Activated CD4-positive, alpha-beta T cell treated with anti-CD3 and anti-CD28 coated beads for 36 hours (primary cell): ENCODE measurements around the gene RAPGEF6. TPM values are rescaled to one million over a fixed set of nuclear protein-coding genes. Genes with fewer than 3 reads are reported as not detected.
"Not testable (repeated sequence)": the region's sequence is repeated elsewhere in the genome, so short reads cannot be mapped to it uniquely, and the experiment has no call there.

Source experiments
- ATAC-seq: fragments of 200-7000 bp; cut with Tn5 transposase; one replicate; pipeline ENCODE4 v1.10.0; 2021; ENCODE audit warnings: mild to moderate bottlenecking, moderate library complexity
- CTCF ChIA-PET: fragments of 350-600 bp; sonication (Branson Sonifier 250); formaldehyde crosslinking; loops from one replicate; lab custom pipeline; 2021; ENCODE audit warnings: antibody characterized with exemption; lab: Charles Lee
- POLR2A ChIA-PET: fragments of 350-600 bp; sonication (Branson Sonifier 250); formaldehyde crosslinking; loops from one replicate; lab custom pipeline; 2021; ENCODE audit warnings: antibody characterized with exemption, inconsistent platforms; lab: Charles Lee
- DNase-seq: peaks from one replicate; pipeline ENCODE4 v3.0.0-alpha.2; 2020
- H3K27ac Mint-ChIP-seq: one replicate; pipeline ENCODE4 v1.8.0; 2021; ENCODE audit warnings: mixed read lengths
- H3K27me3 Mint-ChIP-seq: one replicate; pipeline ENCODE4 v1.8.0; 2021; ENCODE audit warnings: mixed read lengths
- H3K36me3 Mint-ChIP-seq: one replicate; pipeline ENCODE4 v1.8.0; 2021; ENCODE audit warnings: low read depth, mixed read lengths
- H3K4me1 Mint-ChIP-seq: one replicate; pipeline ENCODE4 v1.8.0; 2021; ENCODE audit warnings: mixed read lengths
- H3K4me3 Mint-ChIP-seq: one replicate; pipeline ENCODE4 v1.8.0; 2021; ENCODE audit warnings: mild to moderate bottlenecking, moderate library complexity, mixed read lengths
- H3K9me3 Mint-ChIP-seq: one replicate; pipeline ENCODE4 v1.8.0; 2021; ENCODE audit warnings: low read depth, mixed read lengths
- intact Hi-C, 2 experiments: fragments of 100-400 bp; cut with DNase I in 1 of 2; cut with micrococcal nuclease in 1 of 2; formaldehyde crosslinking; loops; one replicate each; pipeline versions ENCODE4 v1.14.2 to v1.15.1; 2022 to 2024; cut with DNase I, micrococcal nuclease
- total RNA-seq, 2 experiments: library from RNA; stranded (reverse); gene quantifications; one replicate each; pipeline ENCODE4 v1.2.3, GENCODE V29; 2021

Gene RAPGEF6
- total RNA-seq, 2 experiments from 2014 or later = 26.5 to 30.5 TPM

DNA sequence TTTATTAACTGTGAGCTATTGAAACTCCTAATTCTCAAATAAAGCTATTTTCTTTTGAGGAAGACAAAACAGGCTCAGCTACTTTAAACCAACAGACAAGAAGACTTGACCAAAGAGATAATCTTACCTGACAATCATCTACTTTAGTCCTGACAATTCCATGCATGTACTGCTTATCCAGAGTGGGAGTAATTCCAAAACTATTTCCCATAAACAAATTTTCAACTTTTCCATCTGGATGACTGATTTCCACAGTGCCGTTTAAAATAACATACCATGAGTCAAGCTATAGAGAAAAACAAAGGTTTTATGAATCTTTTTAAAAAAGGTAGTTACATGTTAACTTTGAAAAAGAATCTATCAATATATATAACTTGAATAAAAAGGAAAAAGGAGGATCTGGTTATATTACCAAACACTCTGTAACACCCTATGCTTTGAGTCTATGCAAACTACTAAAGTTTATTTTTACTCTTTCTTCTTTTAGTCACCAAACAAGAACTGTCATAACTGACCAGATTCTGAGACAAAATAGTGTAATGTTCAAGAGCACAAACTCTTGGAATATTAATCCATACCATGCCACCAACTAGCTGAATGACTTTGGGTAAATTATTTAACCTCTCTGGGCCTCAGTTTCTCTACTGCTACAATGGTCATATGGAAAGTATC lies 129.7 kb downstream of the RAPGEF6 start:
- DNase-seq = no peak
- Mint-ChIP-seq H3K27ac (peak overlapping the region; percentile 51), H3K4me3 (no peak overlapping the region), H3K4me1 (peaks cover 19% of the 10 kb centered on the region), H3K9me3 (no peaks in the 10 kb centered on the region), H3K27me3 (no peaks in the 10 kb centered on the region), H3K36me3 (peaks cover 39% of the 10 kb centered on the region)
- POLR2A ChIA-PET = no interaction called here
- intact Hi-C loops = no loop called here
- no peak for ATAC-seq
- CTCF ChIA-PET = interaction anchor here (0.6 to 1.3 kb wide), 4 partner anchors 21 to 84 kb away, joined by 3 to 6 read pairs (median 3); no protein-coding TSS in a partner anchor

DNA sequence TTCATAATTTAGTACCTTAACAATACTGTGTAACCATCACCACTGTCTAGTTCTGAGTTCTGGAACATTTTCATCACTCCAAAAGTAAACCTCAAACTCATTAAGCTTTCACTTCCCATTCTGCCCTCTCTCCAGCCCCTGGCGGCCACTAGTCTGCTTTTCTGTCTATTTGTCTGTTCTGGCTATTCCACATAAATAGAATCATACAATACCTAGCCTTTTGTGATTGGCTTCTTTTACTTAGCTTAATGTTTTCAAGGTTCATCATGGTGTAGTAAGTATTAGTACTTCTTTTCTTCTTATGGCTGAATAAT lies 138.7 kb downstream of the RAPGEF6 start:
- H3K9me3 Mint-ChIP-seq = no peaks in the 10 kb centered on the region
- peak; percentile 31 for DNase-seq
- H3K4me3 Mint-ChIP-seq = no peak overlapping the region
- intact Hi-C loops = no loop called here
- CTCF ChIA-PET = no interaction called here
- peaks cover 60% of the 10 kb centered on the region for H3K36me3 Mint-ChIP-seq
- no peak overlapping the region for H3K27ac Mint-ChIP-seq
- POLR2A ChIA-PET = no interaction called here
- no peaks in the 10 kb centered on the region for H3K27me3 Mint-ChIP-seq
- H3K4me1 Mint-ChIP-seq = peaks cover 19% of the 10 kb centered on the region
- ATAC-seq = peak; percentile 82

DNA sequence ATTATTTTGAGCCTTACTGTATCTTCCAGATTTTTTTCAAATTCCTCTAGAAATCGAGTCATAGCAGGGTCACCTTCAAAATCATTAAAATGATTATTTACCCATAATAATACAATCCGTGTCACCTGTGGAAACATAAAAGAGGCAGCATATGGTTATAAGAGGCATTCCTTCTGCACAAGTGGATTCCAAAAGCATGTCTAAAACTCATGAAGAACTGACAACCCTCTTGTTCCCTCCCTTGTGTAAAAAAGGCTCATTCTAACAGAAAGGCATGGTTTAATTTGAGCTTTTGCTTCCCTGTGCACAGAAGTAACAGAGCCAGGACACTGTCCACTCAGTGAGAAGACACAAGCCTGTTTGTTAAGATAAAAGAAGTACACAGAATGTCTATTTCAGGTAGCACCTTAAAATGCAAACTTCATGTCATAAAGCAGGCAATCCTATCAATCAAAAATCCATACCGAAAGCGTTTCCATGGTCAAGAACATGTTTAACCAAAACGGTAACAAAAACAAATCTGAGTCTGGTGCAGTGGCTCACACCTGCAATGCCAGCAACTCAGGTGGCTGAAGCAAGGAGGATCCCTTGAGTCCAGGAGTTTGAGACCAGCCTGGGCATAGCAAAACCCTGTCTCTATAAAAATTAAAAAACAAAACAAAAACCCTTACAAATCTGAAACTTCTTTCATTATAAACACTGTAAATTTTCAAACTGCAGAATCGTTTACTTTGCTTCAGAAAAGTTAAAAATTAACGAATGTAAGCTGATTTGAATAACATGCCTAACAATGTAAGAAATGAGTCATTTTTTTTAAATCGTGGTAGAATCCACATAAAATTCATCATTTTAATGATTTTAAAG lies 139.3 kb downstream of the RAPGEF6 start:
- CTCF ChIA-PET = no interaction called here
- no peak overlapping the region for H3K27ac Mint-ChIP-seq
- peaks cover 63% of the 10 kb centered on the region for H3K36me3 Mint-ChIP-seq
- ATAC-seq (no peak), DNase-seq (no peak)
- H3K4me1 Mint-ChIP-seq = peaks cover 20% of the 10 kb centered on the region
- no peak overlapping the region for H3K4me3 Mint-ChIP-seq
- POLR2A ChIA-PET = no interaction called here
- H3K9me3 Mint-ChIP-seq = no peaks in the 10 kb centered on the region
- intact Hi-C loops = no loop called here
- H3K27me3 Mint-ChIP-seq = no peaks in the 10 kb centered on the region

DNA sequence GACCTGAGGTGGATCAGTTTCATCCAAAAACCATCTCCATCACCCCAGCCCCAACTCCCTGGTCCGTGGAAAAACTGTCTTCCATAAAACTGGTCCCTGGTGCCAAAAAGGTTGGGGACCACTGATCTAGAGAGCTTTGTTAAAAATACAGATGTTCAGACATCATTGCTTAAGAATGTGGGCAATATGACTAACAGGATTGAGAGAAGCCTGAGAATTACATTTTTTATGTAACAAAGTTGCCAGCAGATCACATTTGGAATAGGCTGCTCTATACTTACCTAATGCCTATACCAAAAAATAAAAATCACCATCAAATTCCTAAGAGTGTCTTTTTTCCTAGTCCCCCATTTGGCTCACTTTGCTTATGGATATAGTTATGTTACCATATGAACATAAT lies 143.3 kb downstream of the RAPGEF6 start:
- no peaks in the 10 kb centered on the region for H3K9me3 Mint-ChIP-seq
- H3K27me3 Mint-ChIP-seq = no peaks in the 10 kb centered on the region
- ChIA-PET CTCF (interaction anchor here (0.7 to 1.0 kb wide), 2 partner anchors 39 to 41 kb away, joined by 3 to 4 read pairs; no protein-coding TSS in a partner anchor), POLR2A (no interaction called here)
- intact Hi-C loops = no loop called here
- H3K4me3 Mint-ChIP-seq = no peak overlapping the region
- H3K4me1 Mint-ChIP-seq = peaks cover 34% of the 10 kb centered on the region
- no peak for DNase-seq
- ATAC-seq = no peak
- H3K36me3 Mint-ChIP-seq = peaks cover 71% of the 10 kb centered on the region
- no peak overlapping the region for H3K27ac Mint-ChIP-seq

DNA sequence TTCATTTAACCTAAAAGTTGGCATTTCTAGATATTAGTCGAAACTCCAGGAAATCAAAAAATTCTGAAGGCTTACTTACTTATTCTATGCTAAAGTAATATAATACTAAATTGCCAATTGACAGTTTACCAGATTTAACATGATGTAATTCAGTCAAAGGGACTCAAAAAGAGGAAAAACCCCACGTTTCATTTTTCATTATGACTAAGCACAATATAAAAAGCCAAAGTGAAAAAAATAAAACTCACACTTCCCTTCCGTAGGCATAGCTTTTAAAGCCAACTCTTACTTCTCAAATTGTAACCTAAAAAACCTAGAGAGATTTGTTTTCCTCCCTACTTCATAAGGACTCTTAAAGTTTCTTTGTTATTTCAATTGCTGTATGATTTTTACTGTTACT lies 146.6 kb downstream of the RAPGEF6 start:
- peaks cover 60% of the 10 kb centered on the region for H3K36me3 Mint-ChIP-seq
- POLR2A ChIA-PET = interaction anchor here (0.6 kb wide), 1 partner anchor 78 kb away, joined by 9 read pairs; no protein-coding TSS in a partner anchor
- DNase-seq = no peak

DNA sequence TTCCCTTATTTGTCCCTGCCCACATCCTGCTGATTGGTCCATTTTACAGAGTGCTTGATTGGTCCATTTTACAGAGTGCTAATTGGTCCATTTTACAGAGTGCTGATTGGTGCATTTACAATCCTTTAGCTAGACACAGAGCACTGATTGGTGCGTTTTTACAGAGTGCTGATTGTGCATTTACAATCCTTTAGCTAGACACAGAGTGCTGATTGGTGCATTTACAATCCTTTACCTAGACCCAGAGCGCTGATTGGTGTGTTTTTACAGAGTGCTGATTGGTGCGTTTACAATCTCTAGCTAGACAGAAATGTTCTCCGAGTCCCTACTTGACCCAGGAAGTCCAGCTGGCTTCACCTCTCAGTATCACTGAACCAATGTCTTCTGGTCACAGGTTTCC lies 147.7 kb downstream of the RAPGEF6 start:
- Mint-ChIP-seq H3K36me3 (peaks cover 66% of the 10 kb centered on the region), H3K4me1 (peaks cover 43% of the 10 kb centered on the region)
- POLR2A ChIA-PET, H3K9me3 Mint-ChIP-seq, H3K4me3 Mint-ChIP-seq, H3K27ac Mint-ChIP-seq, ATAC-seq, H3K27me3 Mint-ChIP-seq, DNase-seq: not testable (repeated sequence)
- CTCF ChIA-PET = interaction anchor here (0.6 kb wide), 1 partner anchor 22 kb away, joined by 3 read pairs; no protein-coding TSS in a partner anchor
- intact Hi-C loops = loop anchor here (5.0 to 10.0 kb wide), 3 partner anchors 47 to 535 kb away; no protein-coding TSS in a partner anchor

More for the DNA sequence above, 146.6 kb downstream of the RAPGEF6 start:
- Mint-ChIP-seq H3K4me3 (peak overlapping the region; percentile 21), H3K9me3 (no peaks in the 10 kb centered on the region), H3K27me3 (no peaks in the 10 kb centered on the region), H3K4me1 (peaks cover 34% of the 10 kb centered on the region), H3K27ac (peak overlapping the region; percentile 42)
- peak; percentile 85 for ATAC-seq
- CTCF ChIA-PET = interaction anchor here (1.0 to 1.7 kb wide), 4 partner anchors 20 to 45 kb away, joined by 3 to 5 read pairs (median 4); no protein-coding TSS in a partner anchor
- intact Hi-C loops = loop anchor here (2.0 to 10.0 kb wide), 4 partner anchors 44 to 534 kb away; no protein-coding TSS in a partner anchor

DNA sequence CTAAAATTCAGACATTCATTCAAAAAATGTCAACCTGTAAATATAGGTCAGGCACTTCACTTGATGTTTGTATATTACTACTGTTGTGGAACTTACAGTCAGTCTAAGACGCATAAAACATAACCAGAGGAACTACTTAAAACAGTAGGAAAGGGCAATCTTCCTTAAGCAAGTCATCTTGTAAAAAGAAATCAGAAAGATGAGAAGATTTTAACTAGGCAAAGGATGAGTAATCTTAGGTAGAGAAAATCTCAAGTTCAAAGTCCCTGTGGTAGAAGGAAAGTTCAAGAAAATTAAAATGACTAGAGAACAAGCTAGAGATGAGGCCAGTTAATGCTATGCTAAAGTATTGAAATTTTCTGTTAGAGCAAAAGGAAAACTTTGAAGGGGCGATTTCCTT lies 152.4 kb downstream of the RAPGEF6 start:
- DNase-seq (no peak), ATAC-seq (peak; percentile 88)
- ChIA-PET POLR2A (interaction anchor here (0.7 kb wide), 2 partner anchors 50 to 151 kb away, joined by 3 to 4 read pairs; no protein-coding TSS in a partner anchor), CTCF (interaction anchor here (0.6 kb wide), 1 partner anchor 412 kb away, joined by 3 read pairs; no protein-coding TSS in a partner anchor)
- Mint-ChIP-seq H3K27me3 (no peaks in the 10 kb centered on the region), H3K27ac (peak overlapping the region; percentile 82), H3K36me3 (peaks cover 68% of the 10 kb centered on the region), H3K4me1 (peaks cover 48% of the 10 kb centered on the region), H3K4me3 (no peak overlapping the region), H3K9me3 (no peaks in the 10 kb centered on the region)
- intact Hi-C loops = loop anchor here in 1 of 2 experiments (10.0 kb wide), 1 partner anchor 52 kb away; no protein-coding TSS in a partner anchor

DNA sequence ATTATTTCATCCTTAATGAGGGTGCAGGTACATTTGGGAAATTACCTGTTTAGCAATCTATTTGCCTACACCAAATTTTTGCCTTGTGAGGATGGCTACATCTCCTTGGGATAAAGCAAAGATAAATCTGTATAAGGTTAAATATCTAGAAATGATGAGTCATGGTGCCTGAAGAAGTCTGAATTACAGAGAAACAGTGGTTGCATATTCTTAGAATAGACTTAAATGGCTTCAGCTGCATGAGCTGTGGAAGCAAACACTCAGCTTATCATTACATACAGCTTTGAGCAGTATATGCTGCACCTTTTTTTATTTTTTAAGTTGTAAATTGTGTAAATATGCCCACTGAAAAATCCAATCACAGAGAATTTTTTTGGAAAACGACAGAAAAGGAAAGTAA lies 153.5 kb downstream of the RAPGEF6 start:
- DNase-seq = no peak
- H3K4me1 Mint-ChIP-seq = peaks cover 48% of the 10 kb centered on the region
- POLR2A ChIA-PET = no interaction called here
- CTCF ChIA-PET = no interaction called here
- peak overlapping the region; percentile 73 for H3K27ac Mint-ChIP-seq
- intact Hi-C loops = loop anchor here in 1 of 2 experiments (10.0 kb wide), 1 partner anchor 53 kb away; no protein-coding TSS in a partner anchor
- no peak overlapping the region for H3K4me3 Mint-ChIP-seq
- no peaks in the 10 kb centered on the region for H3K9me3 Mint-ChIP-seq
- ATAC-seq = peak; percentile 28
- H3K36me3 Mint-ChIP-seq = peaks cover 65% of the 10 kb centered on the region
- no peaks in the 10 kb centered on the region for H3K27me3 Mint-ChIP-seq

DNA sequence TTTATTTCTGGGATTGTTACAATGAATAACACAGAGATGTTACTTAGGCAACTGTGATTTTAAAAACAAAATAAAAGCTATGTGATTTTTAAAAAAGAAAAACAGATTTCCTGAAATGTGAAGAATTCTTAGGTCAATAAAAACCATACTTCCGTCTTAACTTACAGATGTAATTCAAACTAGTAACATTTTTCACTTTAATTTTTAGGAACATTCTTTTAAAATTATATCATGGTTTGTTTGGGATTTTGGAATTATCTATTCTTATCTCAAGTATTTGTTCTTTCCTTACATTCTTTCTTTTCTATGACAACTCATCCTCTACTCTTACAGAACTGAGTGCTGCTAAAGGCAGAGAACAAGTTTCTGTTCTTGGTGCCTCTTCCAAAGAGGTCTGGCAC lies 159.5 kb downstream of the RAPGEF6 start:
- DNase-seq (no peak), ATAC-seq (no peak)
- ChIA-PET CTCF (interaction anchor here (0.7 kb wide), 1 partner anchor 24 kb away, joined by 3 read pairs; no protein-coding TSS in a partner anchor), POLR2A (no interaction called here)
- intact Hi-C loops = no loop called here
- Mint-ChIP-seq H3K27ac (no peak overlapping the region), H3K27me3 (no peaks in the 10 kb centered on the region), H3K4me1 (peaks cover 35% of the 10 kb centered on the region), H3K4me3 (no peak overlapping the region), H3K36me3 (peaks cover 60% of the 10 kb centered on the region), H3K9me3 (no peaks in the 10 kb centered on the region)

DNA sequence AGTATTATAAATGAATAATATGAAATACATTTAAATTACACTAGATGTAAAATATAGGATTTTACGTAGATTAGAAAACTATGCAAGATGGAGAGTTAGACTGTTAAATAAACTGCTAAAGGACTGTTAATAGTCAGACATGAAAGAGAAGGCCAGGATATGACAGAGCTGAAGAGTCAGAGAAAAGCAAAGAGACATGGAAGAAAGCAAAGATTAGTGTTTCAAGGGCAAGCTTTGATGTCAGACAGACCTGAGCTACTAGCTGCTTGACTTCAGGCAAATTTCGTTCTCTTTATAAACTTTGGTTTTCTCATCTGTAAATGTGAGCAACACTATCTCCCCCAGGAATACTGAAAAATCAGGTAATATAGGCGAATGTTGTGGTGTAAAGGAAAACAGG lies 161.3 kb downstream of the RAPGEF6 start:
- Mint-ChIP-seq H3K9me3 (no peaks in the 10 kb centered on the region), H3K36me3 (peaks cover 54% of the 10 kb centered on the region), H3K4me3 (no peak overlapping the region), H3K27ac (peak overlapping the region; percentile 34), H3K27me3 (no peaks in the 10 kb centered on the region), H3K4me1 (peaks cover 27% of the 10 kb centered on the region)
- ChIA-PET CTCF (interaction anchor here (1.1 kb wide), 1 partner anchor 115 kb away, joined by 4 read pairs; no protein-coding TSS in a partner anchor), POLR2A (no interaction called here)
- no peak for ATAC-seq
- no peak for DNase-seq
- intact Hi-C loops = no loop called here

DNA sequence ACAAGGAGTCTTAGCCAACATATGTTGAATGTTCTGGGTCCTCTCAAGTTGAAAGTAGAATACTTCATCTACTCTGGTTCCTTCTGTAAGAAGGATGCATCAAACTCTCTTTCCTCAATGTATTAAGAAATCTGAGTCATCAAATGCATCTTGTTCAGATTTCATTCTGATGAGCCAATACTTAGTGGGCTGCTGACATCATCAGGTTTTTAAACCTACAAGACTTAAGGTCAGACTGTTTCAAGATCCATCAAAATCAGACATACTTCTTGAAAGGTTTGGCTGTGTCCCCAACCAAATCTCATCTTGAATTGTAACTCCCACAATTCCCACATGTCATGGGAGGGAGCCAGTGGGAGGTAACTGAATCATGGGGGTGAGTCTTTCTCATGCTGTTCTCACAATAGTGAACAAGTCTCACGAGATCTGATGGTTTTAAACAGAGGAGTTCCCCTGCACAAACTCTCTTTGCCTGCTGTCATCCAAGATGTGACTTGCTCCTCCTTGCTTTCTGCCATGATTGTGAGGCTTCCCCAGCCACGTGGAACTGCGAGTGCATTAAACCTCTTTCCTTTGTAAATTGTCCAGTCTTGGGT lies 168.8 kb downstream of the RAPGEF6 start:
- intact Hi-C loops = no loop called here
- ChIA-PET POLR2A (no interaction called here), CTCF (no interaction called here)
- peaks cover 47% of the 10 kb centered on the region for H3K4me1 Mint-ChIP-seq
- peak overlapping the region; percentile 84 for H3K27ac Mint-ChIP-seq
- H3K36me3 Mint-ChIP-seq = peaks cover 54% of the 10 kb centered on the region
- H3K27me3 Mint-ChIP-seq = no peaks in the 10 kb centered on the region
- H3K4me3 Mint-ChIP-seq = no peak overlapping the region
- peak; percentile 30 for DNase-seq
- peak; percentile 93 for ATAC-seq
- no peaks in the 10 kb centered on the region for H3K9me3 Mint-ChIP-seq
